Measurements from ENCODE around the gene NEK9. TPM values are rescaled to one million over a fixed set of nuclear protein-coding genes. Genes with fewer than 3 reads are reported as not detected.

Gene NEK9
- total RNA-seq, 6 donors from 2014 or later, result 37.5 to 96.4 (median 78.9) TPM

DNA sequence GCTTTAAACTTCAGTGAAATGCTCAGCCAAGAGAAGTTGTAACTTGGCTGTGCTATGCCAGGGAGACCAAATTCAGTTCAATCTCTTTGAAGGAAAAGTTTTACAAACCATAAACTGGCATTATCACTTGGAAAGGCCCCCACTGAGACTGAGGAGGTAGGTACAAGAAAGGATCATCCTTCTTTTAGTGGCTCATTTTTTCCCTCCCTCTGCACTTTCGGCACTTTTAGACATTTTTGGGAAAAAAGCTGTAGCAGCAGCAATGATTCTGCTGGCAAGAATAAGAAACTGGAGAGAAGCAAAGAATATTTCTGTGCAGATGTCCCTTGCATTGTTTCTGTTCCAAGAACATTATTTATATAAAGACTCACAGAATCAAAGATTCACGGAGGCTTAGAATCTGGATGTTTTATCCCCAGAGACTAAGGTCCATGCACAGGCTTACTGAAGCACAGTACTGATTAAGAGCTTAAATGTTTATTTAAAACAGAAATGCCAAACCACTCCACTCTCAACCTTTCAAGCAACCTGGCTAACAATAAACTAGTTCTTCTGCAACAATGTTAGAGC lies 45.1 kb downstream of the NEK9 start:
- ATAC-seq (ENCODE audit: low FRiP score in 2 of 2) (no peak), DNase-seq (no peak)
- whole genome bisulfite sequencing, 2 donors, result 68 to 73% methylated on average over 2 of the region's 2 CpGs
- H3K4me1 ChIP-seq, result no peaks in the 10 kb centered on the region
- H3K27ac ChIP-seq, result no peak overlapping the region
- TF ChIP-seq POLR2AphosphoS5 (IDR thresholded peaks at IDR 0.05) (no peak), POLR2A (IDR thresholded peaks at IDR 0.05) (no peak), EP300 (IDR thresholded peaks at IDR 0.05) (no peak)
- TF ChIP-seq, protein P1, sequence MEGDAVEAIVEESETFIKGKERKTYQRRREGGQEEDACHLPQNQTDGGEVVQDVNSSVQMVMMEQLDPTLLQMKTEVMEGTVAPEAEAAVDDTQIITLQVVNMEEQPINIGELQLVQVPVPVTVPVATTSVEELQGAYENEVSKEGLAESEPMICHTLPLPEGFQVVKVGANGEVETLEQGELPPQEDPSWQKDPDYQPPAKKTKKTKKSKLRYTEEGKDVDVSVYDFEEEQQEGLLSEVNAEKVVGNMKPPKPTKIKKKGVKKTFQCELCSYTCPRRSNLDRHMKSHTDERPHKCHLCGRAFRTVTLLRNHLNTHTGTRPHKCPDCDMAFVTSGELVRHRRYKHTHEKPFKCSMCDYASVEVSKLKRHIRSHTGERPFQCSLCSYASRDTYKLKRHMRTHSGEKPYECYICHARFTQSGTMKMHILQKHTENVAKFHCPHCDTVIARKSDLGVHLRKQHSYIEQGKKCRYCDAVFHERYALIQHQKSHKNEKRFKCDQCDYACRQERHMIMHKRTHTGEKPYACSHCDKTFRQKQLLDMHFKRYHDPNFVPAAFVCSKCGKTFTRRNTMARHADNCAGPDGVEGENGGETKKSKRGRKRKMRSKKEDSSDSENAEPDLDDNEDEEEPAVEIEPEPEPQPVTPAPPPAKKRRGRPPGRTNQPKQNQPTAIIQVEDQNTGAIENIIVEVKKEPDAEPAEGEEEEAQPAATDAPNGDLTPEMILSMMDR (IDR thresholded peaks at IDR 0.05), result no peak
- H3K27me3 ChIP-seq, result no peaks in the 10 kb centered on the region
- H3K9me3 ChIP-seq, result no peaks in the 10 kb centered on the region
- H3K4me3 ChIP-seq, result no peak overlapping the region
- peaks cover 14 to 54% (median 42%) of the 10 kb centered on the region in 4 donors for H3K36me3 ChIP-seq

DNA sequence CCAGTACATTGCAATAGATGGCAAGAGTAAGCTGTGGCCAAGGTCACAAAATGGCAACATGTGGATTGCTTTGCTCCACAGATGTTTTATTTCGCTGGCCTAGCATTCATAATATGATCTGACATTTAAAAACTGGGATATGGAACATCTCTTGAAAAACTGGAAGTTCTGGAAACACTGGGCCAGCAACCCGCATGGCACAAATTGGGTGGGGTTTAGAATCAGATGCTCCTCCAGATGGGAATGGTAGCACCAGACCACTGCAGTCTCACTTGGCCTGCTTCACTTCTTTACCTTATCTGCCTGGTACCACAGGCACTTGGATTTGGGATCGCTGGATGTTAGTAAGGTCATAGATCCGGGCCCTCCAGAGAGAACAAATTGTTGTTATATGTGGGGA lies 47.3 kb downstream of the NEK9 start:
- Histone ChIP-seq H3K4me1 (no peaks in the 10 kb centered on the region), H3K4me3 (no peak overlapping the region), H3K27ac (peak overlapping the region in 1 of 4 donors; percentile 20), H3K9me3 (no peaks in the 10 kb centered on the region), H3K27me3 (no peaks in the 10 kb centered on the region), H3K36me3 (peaks cover 0 to 32% (median 22%) of the 10 kb centered on the region in 4 donors)
- DNase-seq, result no peak
- TF ChIP-seq POLR2A (IDR thresholded peaks at IDR 0.05), result no peak
- TF ChIP-seq EP300 (IDR thresholded peaks at IDR 0.05), result no peak
- TF ChIP-seq, protein P1 (IDR thresholded peaks at IDR 0.05), result no peak
- no peak for TF ChIP-seq POLR2AphosphoS5 (IDR thresholded peaks at IDR 0.05)
- 43 to 67% methylated on average over 4 of the region's 4 CpGs for WGBS, 2 donors
- ATAC-seq (ENCODE audit: low FRiP score in 2 of 2), result no peak

- DNase-seq (no peak), ATAC-seq (ENCODE audit: low FRiP score in 2 of 2) (no peak)
- Histone ChIP-seq H3K27ac (no peak overlapping the region), H3K4me1 (no peaks in the 10 kb centered on the region), H3K4me3 (no peak overlapping the region), H3K36me3 (peaks cover 0 to 15% (median 8%) of the 10 kb centered on the region in 4 donors), H3K27me3 (no peaks in the 10 kb centered on the region), H3K9me3 (no peaks in the 10 kb centered on the region)
- TF ChIP-seq, protein P1 (IDR thresholded peaks at IDR 0.05), result no peak
- TF ChIP-seq EP300 (IDR thresholded peaks at IDR 0.05) (no peak), POLR2A (IDR thresholded peaks at IDR 0.05) (no peak), POLR2AphosphoS5 (IDR thresholded peaks at IDR 0.05) (no peak)
Measured at GRCh38 chr14:75077794-75078193, 49.1 kb downstream of the NEK9 start.

DNA sequence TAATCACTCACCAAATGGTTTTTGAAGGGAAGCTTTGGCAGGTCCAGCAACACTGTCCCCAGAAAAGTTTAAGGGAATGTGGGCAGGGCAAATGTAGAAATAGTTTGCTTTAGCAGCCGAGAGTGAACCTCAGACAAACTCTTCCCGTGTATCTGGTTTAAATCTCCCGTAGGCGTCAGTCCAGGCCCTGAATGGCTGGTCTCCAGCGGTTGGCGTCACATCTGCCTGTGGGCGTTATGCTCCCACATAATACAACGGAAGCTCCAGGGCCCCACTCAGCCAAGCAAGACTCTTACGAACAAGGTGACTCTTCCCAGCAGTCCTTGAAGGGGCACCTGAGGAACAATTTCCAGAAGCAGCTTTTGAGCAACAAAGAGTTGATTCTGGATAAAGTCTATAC lies 56.5 kb downstream of the NEK9 start:
- Histone ChIP-seq H3K9me3 (no peaks in the 10 kb centered on the region), H3K4me1 (peaks cover 19 to 35% (median 23%) of the 10 kb centered on the region in 4 donors), H3K27me3 (no peaks in the 10 kb centered on the region), H3K4me3 (peak overlapping the region in 3 of 4 donors; percentile 50 to 58 (median 50)), H3K27ac (peak overlapping the region; percentile 83 to 90 (median 90)), H3K36me3 (no peaks in the 10 kb centered on the region)
- DNase-seq, result no peak
- WGBS, 2 donors, result 64 to 72% methylated on average over 8 to 9 of the region's 9 CpGs
- ATAC-seq (ENCODE audit: low FRiP score in 2 of 2), result no peak
- TF ChIP-seq, protein P1 (IDR thresholded peaks at IDR 0.05), result no peak
- TF ChIP-seq EP300 (IDR thresholded peaks at IDR 0.05) (no peak), POLR2A (IDR thresholded peaks at IDR 0.05) (no peak), POLR2AphosphoS5 (IDR thresholded peaks at IDR 0.05) (no peak)

DNA sequence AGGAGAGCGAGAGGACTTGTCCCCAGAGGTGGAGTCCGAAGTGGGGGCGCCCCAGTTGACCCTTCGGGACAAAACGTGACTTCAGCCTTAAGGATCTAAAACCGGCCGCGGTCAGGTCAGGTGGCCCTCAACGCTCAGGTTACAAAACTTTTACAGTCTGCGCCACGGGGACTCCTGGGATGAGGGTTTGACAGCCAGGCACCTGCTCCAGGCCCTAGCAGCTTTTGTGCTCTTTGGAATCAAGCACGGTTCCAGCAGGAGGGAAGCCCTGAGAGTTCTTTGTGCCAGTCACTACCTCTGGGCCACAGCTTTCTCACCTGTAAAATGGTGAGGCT lies 57.1 kb downstream of the NEK9 start:
- peak overlapping the region; percentile 83 to 90 (median 90) for H3K27ac ChIP-seq
- H3K4me3 ChIP-seq, result peak overlapping the region in 3 of 4 donors; percentile 50 to 58 (median 50)
- no peaks in the 10 kb centered on the region for H3K27me3 ChIP-seq
- DNase-seq (no peak), ATAC-seq (ENCODE audit: low FRiP score in 2 of 2) (peak in 1 of 2 donors; percentile 73)
- no peaks in the 10 kb centered on the region for H3K36me3 ChIP-seq
- no peaks in the 10 kb centered on the region for H3K9me3 ChIP-seq
- H3K4me1 ChIP-seq, result peaks cover 19 to 35% (median 23%) of the 10 kb centered on the region in 4 donors
- 55% methylated on average over 12 of the region's 12 CpGs; no CpG with 5 or more reads in 1 of the 2 donors for WGBS, 2 donors
- TF ChIP-seq EP300 (IDR thresholded peaks at IDR 0.05), result no peak
- peak in 1 of 4 donors; percentile 28 for TF ChIP-seq POLR2A (IDR thresholded peaks at IDR 0.05)

Measured in upper lobe of left lung (tissue), 6 donors.